ENCODE results near the gene NAPEPLD. TPM values are rescaled to one million over a fixed set of nuclear protein-coding genes. Genes with fewer than 3 reads are reported as not detected.

The NAPEPLD gene
- 0.54 TPM for polyA plus RNA-seq (2012; ENCODE audit: insufficient read length, low read depth)

- TF ChIP-seq FOXP2 (optimal IDR thresholded peaks at IDR 0.05; ENCODE audit: borderline replicate concordance, extremely low read depth, extremely low read length, insufficient read depth): peak; percentile 56
- peak; percentile 36; the same call in 1 of the 2 replicates for TF ChIP-seq TAF1 (IDR thresholded peaks at IDR 0.05; ENCODE audit: borderline replicate concordance, insufficient read depth, low read length)
- TF ChIP-seq SIN3A (IDR thresholded peaks at IDR 0.05; ENCODE audit: borderline replicate concordance, insufficient read depth, low read length): no peak
- peak; percentile 64 for TF ChIP-seq POLR2AphosphoS5 (IDR thresholded peaks at IDR 0.05; ENCODE audit: low read depth, low read length)
- TF ChIP-seq REST (IDR thresholded peaks at IDR 0.05; ENCODE audit: insufficient read depth in 1 of 2, low read depth in 2 of 2, low read length in 2 of 2): peak in 1 of 2 experiments; percentile 26; a peak in 1 of 4 replicates
Observed at GRCh38 chr7:103148994-103149807, at the start of gene NAPEPLD. Gene NAPEPLD (minus strand): TSS chr7:103149099. CDS start chr7:103128776, 20,323 bp downstream.

- TF ChIP-seq POLR2AphosphoS5 (IDR thresholded peaks at IDR 0.05; ENCODE audit: low read depth, low read length) (no peak), FOXP2 (optimal IDR thresholded peaks at IDR 0.05; ENCODE audit: borderline replicate concordance, extremely low read depth, extremely low read length, insufficient read depth) (no peak), TAF1 (IDR thresholded peaks at IDR 0.05; ENCODE audit: borderline replicate concordance, insufficient read depth, low read length) (no peak), SIN3A (IDR thresholded peaks at IDR 0.05; ENCODE audit: borderline replicate concordance, insufficient read depth, low read length) (no peak), REST (IDR thresholded peaks at IDR 0.05; ENCODE audit: insufficient read depth in 1 of 2, low read depth in 2 of 2, low read length in 2 of 2) (no peak)
Observed at GRCh38 chr7:103154042-103154441, 5.1 kb upstream of the NAPEPLD start.

GRCh38 chr7:103150192-103150591 lies 1.3 kb upstream of the NAPEPLD start:
- TF ChIP-seq FOXP2 (optimal IDR thresholded peaks at IDR 0.05; ENCODE audit: borderline replicate concordance, extremely low read depth, extremely low read length, insufficient read depth) (no peak), SIN3A (IDR thresholded peaks at IDR 0.05; ENCODE audit: borderline replicate concordance, insufficient read depth, low read length) (no peak), POLR2AphosphoS5 (IDR thresholded peaks at IDR 0.05; ENCODE audit: low read depth, low read length) (no peak), TAF1 (IDR thresholded peaks at IDR 0.05; ENCODE audit: borderline replicate concordance, insufficient read depth, low read length) (no peak), REST (IDR thresholded peaks at IDR 0.05; ENCODE audit: insufficient read depth in 1 of 2, low read depth in 2 of 2, low read length in 2 of 2) (no peak)

GRCh38 chr7:103149808-103150180 lies 895 bp upstream of the NAPEPLD start:
- no peak for TF ChIP-seq FOXP2 (optimal IDR thresholded peaks at IDR 0.05; ENCODE audit: borderline replicate concordance, extremely low read depth, extremely low read length, insufficient read depth)
- no peak for TF ChIP-seq TAF1 (IDR thresholded peaks at IDR 0.05; ENCODE audit: borderline replicate concordance, insufficient read depth, low read length)
- TF ChIP-seq REST (IDR thresholded peaks at IDR 0.05; ENCODE audit: insufficient read depth in 1 of 2, low read depth in 2 of 2, low read length in 2 of 2): no peak
- TF ChIP-seq POLR2AphosphoS5 (IDR thresholded peaks at IDR 0.05; ENCODE audit: low read depth, low read length): no peak

Measured in PFSK-1 (cell line).